Mesendoderm (in vitro differentiated cells): ENCODE measurements around the gene PRKRA.
A peak's percentile ranks its signal among the peaks of the same experiment; 100 is the strongest.

ENCODE experiments used
- DNase-seq: peaks from one replicate; pipeline ENCODE4 v3.0.0; 2013
- H2AK5ac ChIP-seq: 2 replicates; pipeline ENCODE4 v1.6.1; 2013; ENCODE audit warnings: low read length, inconsistent platforms
- H2BK120ac ChIP-seq: 2 replicates; pipeline ENCODE4 v1.6.1; 2013; ENCODE audit warnings: low read depth, mild to moderate bottlenecking, low read length, moderate library complexity, mixed read lengths
- H2BK15ac ChIP-seq: replicated peaks from 2 replicates; pipeline ENCODE4 v1.6.1; 2013; ENCODE audit warnings: low read depth, mild to moderate bottlenecking, moderate library complexity
- H2BK5ac ChIP-seq: 2 replicates; pipeline ENCODE4 v1.6.1; 2013; ENCODE audit warnings: low read length, inconsistent platforms
- H3K18ac ChIP-seq: 2 replicates; pipeline ENCODE4 v1.6.1; 2013; ENCODE audit warnings: mild to moderate bottlenecking, low read length, mixed read lengths
- H3K23ac ChIP-seq: one replicate; pipeline ENCODE4 v1.6.1; 2013; ENCODE audit warnings: low read length
- H3K27ac ChIP-seq: 2 replicates; pipeline ENCODE4 v1.5.1; 2013; ENCODE audit warnings: low read depth, mild to moderate bottlenecking, inconsistent platforms, low read length, moderate library complexity
- H3K27me3 ChIP-seq: 2 replicates; pipeline ENCODE4 v1.6.1; 2013; ENCODE audit warnings: low read length, control low read depth, mild to moderate bottlenecking, inconsistent platforms; ENCODE audit not compliant: insufficient read depth, poor library complexity
- H3K36me3 ChIP-seq: 2 replicates; pipeline ENCODE4 v1.6.1; 2013; ENCODE audit warnings: low read length, inconsistent platforms; ENCODE audit not compliant: control insufficient read depth, insufficient read depth
- H3K4ac ChIP-seq: one replicate; pipeline ENCODE4 v1.6.1; 2013; ENCODE audit warnings: low read depth, mild to moderate bottlenecking, low read length, moderate library complexity
- H3K4me1 ChIP-seq: 2 replicates; pipeline ENCODE4 v1.6.1; 2013; ENCODE audit warnings: low read depth, low read length, inconsistent platforms; ENCODE audit not compliant: control insufficient read depth
- H3K4me2 ChIP-seq: 2 replicates; pipeline ENCODE4 v1.6.1; 2013; ENCODE audit warnings: low read length
- H3K4me3 ChIP-seq: 2 replicates; pipeline ENCODE4 v1.5.1; 2013; ENCODE audit warnings: mild to moderate bottlenecking, low read length
- H3K56ac ChIP-seq: one replicate; pipeline ENCODE4 v1.6.1; 2013; ENCODE audit warnings: low read length
- H3K79me1 ChIP-seq: 2 replicates; pipeline ENCODE4 v1.6.1; 2013; ENCODE audit warnings: low read length, inconsistent platforms
- H3K79me2 ChIP-seq: 2 replicates; pipeline ENCODE4 v1.6.1; 2013; ENCODE audit warnings: mild to moderate bottlenecking, low read length; ENCODE audit not compliant: control insufficient read depth, insufficient read depth
- H3K9ac ChIP-seq: 2 replicates; pipeline ENCODE4 v1.6.1; 2013; ENCODE audit warnings: low read length, inconsistent platforms
- H4K5ac ChIP-seq: one replicate; pipeline ENCODE4 v1.6.1; 2013; ENCODE audit warnings: low read length
- H4K8ac ChIP-seq: one replicate; pipeline ENCODE4 v1.6.1; 2013; ENCODE audit warnings: low read depth, mild to moderate bottlenecking, control low read depth, low read length, moderate library complexity
- WGBS: extraction: QIAGEN DNeasy Blood & Tissue Kit; methylation state at CpG from one replicate; pipeline ENCODE4 v1.1.7; 2013; ENCODE audit warnings: low lambda C conversion rate, missing lambda C conversion rate; ENCODE audit not compliant: insufficient coverage; ENCODE audit errors: extremely low coverage; 5-methylcytosine and 5-hydroxymethylcytosine counted together

PRKRA gene

GRCh38 chr2:178397002-178397605, 53.9 kb downstream of the PRKRA start:
- Histone ChIP-seq H3K79me2 (no peaks in the 10 kb centered on the region), H3K4me3 (no peak overlapping the region), H2AK5ac (no peak overlapping the region), H3K79me1 (no peaks in the 10 kb centered on the region), H3K27me3 (no peaks in the 10 kb centered on the region), H3K56ac (no peak overlapping the region), H3K4ac (no peak overlapping the region), H2BK15ac (no peak overlapping the region), H3K4me2 (no peak overlapping the region), H3K36me3 (no peaks in the 10 kb centered on the region), H4K5ac (no peak overlapping the region), H4K8ac (no peak overlapping the region), H2BK120ac (no peak overlapping the region), H3K9ac (no peak overlapping the region), H3K27ac (no peak overlapping the region), H3K18ac (no peak overlapping the region), H2BK5ac (no peak overlapping the region), H3K4me1 (no peaks in the 10 kb centered on the region), H3K23ac (no peak overlapping the region)
- DNase-seq = peak; percentile 32
- no CpG with 5 or more reads among the region's 7 CpGs for WGBS

- H4K8ac ChIP-seq = no peak overlapping the region
- no peak overlapping the region for H2BK15ac ChIP-seq
- no peak overlapping the region for H3K9ac ChIP-seq
- H3K18ac ChIP-seq = no peak overlapping the region
- H3K79me2 ChIP-seq = no peaks in the 10 kb centered on the region
- H3K4ac ChIP-seq = no peak overlapping the region
- no peak for DNase-seq
- H3K36me3 ChIP-seq = no peaks in the 10 kb centered on the region
- H3K4me1 ChIP-seq = no peaks in the 10 kb centered on the region
- no peak overlapping the region for H3K23ac ChIP-seq
- no peak overlapping the region for H3K27ac ChIP-seq
- H3K4me2 ChIP-seq = no peak overlapping the region
- no peak overlapping the region for H2AK5ac ChIP-seq
- H3K56ac ChIP-seq = no peak overlapping the region
- no CpG with 5 or more reads among the region's 8 CpGs for WGBS
- H3K4me3 ChIP-seq = no peak overlapping the region
- H3K27me3 ChIP-seq = no peaks in the 10 kb centered on the region
- H2BK5ac ChIP-seq = no peak overlapping the region
- H2BK120ac ChIP-seq = no peak overlapping the region
- H4K5ac ChIP-seq = no peak overlapping the region
- H3K79me1 ChIP-seq = no peaks in the 10 kb centered on the region
Measured at GRCh38 chr2:178395941-178396570, 54.9 kb downstream of the PRKRA start.

- H3K4ac ChIP-seq = no peak overlapping the region
- H3K23ac ChIP-seq = no peak overlapping the region
- no peak overlapping the region for H3K9ac ChIP-seq
- no peaks in the 10 kb centered on the region for H3K27me3 ChIP-seq
- no peak for DNase-seq
- no CpG with 5 or more reads among the region's 2 CpGs for WGBS
- no peaks in the 10 kb centered on the region for H3K79me2 ChIP-seq
- H3K4me3 ChIP-seq = no peak overlapping the region
- H3K4me2 ChIP-seq = no peak overlapping the region
- no peaks in the 10 kb centered on the region for H3K36me3 ChIP-seq
- H2BK15ac ChIP-seq = no peak overlapping the region
- H2AK5ac ChIP-seq = no peak overlapping the region
- H3K27ac ChIP-seq = no peak overlapping the region
- H3K79me1 ChIP-seq = no peaks in the 10 kb centered on the region
- no peak overlapping the region for H4K8ac ChIP-seq
- H3K56ac ChIP-seq = no peak overlapping the region
- H3K18ac ChIP-seq = no peak overlapping the region
- H2BK5ac ChIP-seq = no peak overlapping the region
- no peaks in the 10 kb centered on the region for H3K4me1 ChIP-seq
- no peak overlapping the region for H4K5ac ChIP-seq
- H2BK120ac ChIP-seq = no peak overlapping the region
Measured at GRCh38 chr2:178395295-178395694, 55.7 kb downstream of the PRKRA start.

- no peaks in the 10 kb centered on the region for H3K36me3 ChIP-seq
- H3K56ac ChIP-seq = no peak overlapping the region
- no peak overlapping the region for H3K18ac ChIP-seq
- H4K8ac ChIP-seq = no peak overlapping the region
- H2BK5ac ChIP-seq = no peak overlapping the region
- no peak overlapping the region for H2BK15ac ChIP-seq
- no peak overlapping the region for H3K4me2 ChIP-seq
- H3K27me3 ChIP-seq = no peaks in the 10 kb centered on the region
- no peak overlapping the region for H3K27ac ChIP-seq
- no peak overlapping the region for H3K23ac ChIP-seq
- no peak overlapping the region for H3K4ac ChIP-seq
- no peak overlapping the region for H2AK5ac ChIP-seq
- H3K4me3 ChIP-seq = no peak overlapping the region
- no peaks in the 10 kb centered on the region for H3K79me2 ChIP-seq
- H3K79me1 ChIP-seq = no peaks in the 10 kb centered on the region
- no peak overlapping the region for H2BK120ac ChIP-seq
- no peak for DNase-seq
- H3K4me1 ChIP-seq = no peaks in the 10 kb centered on the region
- no peak overlapping the region for H4K5ac ChIP-seq
- no peak overlapping the region for H3K9ac ChIP-seq
Measured at GRCh38 chr2:178394859-178395258, 56.1 kb downstream of the PRKRA start.

- Histone ChIP-seq H3K18ac (no peak overlapping the region), H4K8ac (no peak overlapping the region), H2BK120ac (no peak overlapping the region), H2BK15ac (no peak overlapping the region), H3K9ac (no peak overlapping the region), H3K4ac (no peak overlapping the region), H3K36me3 (no peaks in the 10 kb centered on the region), H3K79me2 (no peaks in the 10 kb centered on the region), H2AK5ac (no peak overlapping the region), H3K56ac (no peak overlapping the region), H4K5ac (no peak overlapping the region), H2BK5ac (no peak overlapping the region), H3K4me3 (no peak overlapping the region), H3K4me2 (no peak overlapping the region), H3K4me1 (peaks cover 2% of the 10 kb centered on the region), H3K79me1 (no peaks in the 10 kb centered on the region), H3K27ac (no peak overlapping the region), H3K23ac (no peak overlapping the region), H3K27me3 (no peaks in the 10 kb centered on the region)
- no peak for DNase-seq
- WGBS = no CpG with 5 or more reads among the region's 3 CpGs
Measured at GRCh38 chr2:178392215-178392614, 58.8 kb downstream of the PRKRA start.

DNA sequence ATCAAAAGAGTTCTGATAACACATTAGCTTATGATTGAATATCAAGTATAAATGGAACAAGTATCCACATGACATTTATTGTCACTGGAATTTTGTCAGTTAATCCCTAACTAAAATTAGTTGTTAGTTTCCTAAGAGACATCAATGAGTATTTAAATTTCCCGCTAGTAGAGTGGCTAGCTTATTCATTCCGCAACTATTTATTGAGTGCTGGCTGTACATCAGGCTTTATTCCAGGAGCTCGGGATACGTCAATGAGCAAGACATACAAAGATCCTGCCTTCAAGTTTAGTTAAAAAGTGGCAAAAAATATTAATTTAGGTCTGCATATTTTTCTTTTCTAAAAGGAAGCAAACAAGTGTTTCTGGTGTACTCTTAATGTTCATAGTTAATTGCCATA, 59.3 kb downstream of the PRKRA start:
- Histone ChIP-seq H3K36me3 (no peaks in the 10 kb centered on the region), H2AK5ac (no peak overlapping the region), H3K23ac (no peak overlapping the region), H3K4me2 (no peak overlapping the region), H3K27me3 (no peaks in the 10 kb centered on the region), H3K79me2 (no peaks in the 10 kb centered on the region), H3K27ac (no peak overlapping the region), H3K18ac (no peak overlapping the region), H2BK15ac (no peak overlapping the region), H2BK5ac (no peak overlapping the region), H4K8ac (no peak overlapping the region), H3K79me1 (no peaks in the 10 kb centered on the region), H3K4me1 (peaks cover 2% of the 10 kb centered on the region), H3K4me3 (no peak overlapping the region), H3K4ac (no peak overlapping the region), H3K9ac (no peak overlapping the region), H2BK120ac (no peak overlapping the region), H3K56ac (no peak overlapping the region), H4K5ac (no peak overlapping the region)
- WGBS = no CpG with 5 or more reads among the region's 4 CpGs
- DNase-seq = no peak
